Testis (tissue), 2 donors: Measurements from ENCODE around the gene GPC1.

Source experiments
- POLR2A ChIP-seq: fragments of 450-650 bp; IDR thresholded peaks from one replicate; pipeline ENCODE4 v1.6.1; 2017; ENCODE audit warnings: antibody characterized with exemption, mild to moderate bottlenecking, moderate library complexity
- TF ChIP-seq, protein P1 (sequence below), 3 experiments: fragments of 450-650 bp in 2 of 3; fragments of 200-600 bp in 1 of 3; sonication (generic) in 1 of 3; IDR thresholded peaks; one replicate each; pipeline ENCODE4 v1.5.1; 2016 to 2019; ENCODE audit warnings: antibody characterized with exemption in 3 of 3, mild to moderate bottlenecking in 2 of 3, moderate library complexity in 1 of 3

DNA sequence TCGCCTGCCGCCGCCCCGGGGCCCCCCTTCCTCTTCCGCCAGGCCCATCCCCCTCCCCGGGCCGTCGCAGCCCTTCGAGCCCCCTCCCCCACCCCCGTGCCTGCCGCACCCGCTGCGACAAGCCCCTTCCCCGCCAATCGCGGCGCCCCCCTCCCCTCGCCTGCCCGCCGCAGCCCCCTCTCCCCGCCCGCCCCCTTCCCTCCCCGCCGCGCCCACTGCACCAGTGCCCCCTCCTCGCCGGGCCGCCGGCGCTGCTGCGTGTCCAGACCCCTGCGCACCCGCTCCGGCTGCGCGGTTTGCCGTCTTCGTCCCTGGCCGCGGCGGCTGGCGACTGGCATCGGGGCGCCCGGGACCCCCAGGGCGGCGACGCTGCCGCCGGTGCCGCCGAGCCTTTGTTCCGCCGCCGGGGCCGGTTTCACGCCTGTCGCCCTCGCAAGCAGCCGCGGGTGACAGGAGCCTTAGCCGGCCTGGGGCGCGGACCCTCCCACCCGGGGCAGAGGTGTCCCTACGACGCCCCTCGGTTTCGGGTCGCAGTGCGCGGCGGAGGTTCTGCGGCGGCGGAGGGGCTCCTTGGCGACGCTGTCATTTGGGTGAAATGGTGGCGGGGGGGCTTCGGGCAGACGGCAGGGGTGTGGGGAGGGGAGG is 18.1 kb downstream of the GPC1 start:
- TF ChIP-seq POLR2A, result no peak
- TF ChIP-seq, protein P1, sequence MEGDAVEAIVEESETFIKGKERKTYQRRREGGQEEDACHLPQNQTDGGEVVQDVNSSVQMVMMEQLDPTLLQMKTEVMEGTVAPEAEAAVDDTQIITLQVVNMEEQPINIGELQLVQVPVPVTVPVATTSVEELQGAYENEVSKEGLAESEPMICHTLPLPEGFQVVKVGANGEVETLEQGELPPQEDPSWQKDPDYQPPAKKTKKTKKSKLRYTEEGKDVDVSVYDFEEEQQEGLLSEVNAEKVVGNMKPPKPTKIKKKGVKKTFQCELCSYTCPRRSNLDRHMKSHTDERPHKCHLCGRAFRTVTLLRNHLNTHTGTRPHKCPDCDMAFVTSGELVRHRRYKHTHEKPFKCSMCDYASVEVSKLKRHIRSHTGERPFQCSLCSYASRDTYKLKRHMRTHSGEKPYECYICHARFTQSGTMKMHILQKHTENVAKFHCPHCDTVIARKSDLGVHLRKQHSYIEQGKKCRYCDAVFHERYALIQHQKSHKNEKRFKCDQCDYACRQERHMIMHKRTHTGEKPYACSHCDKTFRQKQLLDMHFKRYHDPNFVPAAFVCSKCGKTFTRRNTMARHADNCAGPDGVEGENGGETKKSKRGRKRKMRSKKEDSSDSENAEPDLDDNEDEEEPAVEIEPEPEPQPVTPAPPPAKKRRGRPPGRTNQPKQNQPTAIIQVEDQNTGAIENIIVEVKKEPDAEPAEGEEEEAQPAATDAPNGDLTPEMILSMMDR (IDR thresholded peaks at IDR 0.05), result no peak
